Measurements from ENCODE around the gene FSIP2. TPM values are rescaled to one million over a fixed set of nuclear protein-coding genes. Genes with fewer than 3 reads are reported as not detected.

Gene FSIP2, protein sequence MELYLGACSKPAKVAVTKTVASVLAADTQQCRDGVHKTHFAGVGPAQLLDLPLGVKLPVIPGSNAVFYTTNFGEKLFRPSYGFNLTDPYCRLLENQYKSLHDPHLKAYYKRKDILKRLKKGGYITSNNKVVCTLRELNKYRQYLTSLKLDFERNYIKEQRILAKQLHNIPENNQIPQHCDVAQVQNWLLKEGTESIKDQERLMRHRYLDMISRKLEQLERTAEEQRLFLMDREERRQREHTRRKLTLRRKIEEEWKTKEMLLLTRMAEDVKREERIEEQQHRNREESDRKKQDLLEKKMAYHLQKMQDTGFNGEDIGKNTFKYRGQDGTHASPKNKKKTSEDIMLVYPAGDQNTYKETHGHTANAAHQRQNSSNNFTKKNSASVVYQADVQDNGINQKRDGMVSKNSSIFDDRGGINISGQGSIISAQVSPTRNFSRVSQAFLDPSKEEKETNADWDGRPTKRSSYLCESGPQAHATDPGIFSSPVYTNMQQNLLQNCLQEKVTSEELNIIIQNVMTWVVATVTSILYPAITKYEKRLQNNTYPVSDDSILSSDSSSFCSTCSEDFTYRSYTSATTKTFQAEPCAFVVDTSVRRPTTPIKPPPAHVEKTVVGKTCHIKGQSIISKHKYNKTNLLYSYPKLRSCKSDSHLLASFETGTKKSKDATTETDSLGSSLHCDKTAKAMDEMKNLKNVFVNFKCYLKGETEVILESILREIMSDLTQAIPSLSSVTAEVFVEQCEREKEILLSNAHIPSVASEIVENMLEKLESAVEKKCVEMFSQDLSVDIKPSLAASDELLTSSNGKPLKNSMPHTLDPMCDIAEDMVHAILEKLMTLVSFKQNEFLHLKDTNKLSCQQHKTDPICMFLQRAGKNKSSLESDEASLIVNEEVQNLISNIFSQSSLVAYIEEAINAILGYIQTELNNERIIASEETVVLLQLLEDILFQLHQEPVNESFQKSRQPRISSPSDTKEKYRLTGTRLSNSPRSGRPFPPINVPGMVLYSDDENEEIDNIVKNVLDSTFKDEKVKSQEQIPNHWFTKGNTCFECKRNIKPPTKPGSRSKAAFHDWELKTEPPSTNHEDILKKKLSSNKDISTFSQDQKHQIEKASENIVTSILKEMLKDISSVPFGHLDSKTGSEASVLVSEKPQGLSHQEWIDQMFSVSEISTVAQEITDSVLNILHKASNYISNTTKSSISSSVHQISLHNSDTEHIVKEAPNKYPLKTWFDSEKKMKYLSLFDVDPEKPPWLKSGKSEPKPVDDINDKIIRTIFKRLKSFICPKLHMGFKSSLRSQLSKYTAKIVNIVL (N-terminal part only)
- total RNA-seq = under 1 TPM; 0.13 to 0.26 TPM

DNA sequence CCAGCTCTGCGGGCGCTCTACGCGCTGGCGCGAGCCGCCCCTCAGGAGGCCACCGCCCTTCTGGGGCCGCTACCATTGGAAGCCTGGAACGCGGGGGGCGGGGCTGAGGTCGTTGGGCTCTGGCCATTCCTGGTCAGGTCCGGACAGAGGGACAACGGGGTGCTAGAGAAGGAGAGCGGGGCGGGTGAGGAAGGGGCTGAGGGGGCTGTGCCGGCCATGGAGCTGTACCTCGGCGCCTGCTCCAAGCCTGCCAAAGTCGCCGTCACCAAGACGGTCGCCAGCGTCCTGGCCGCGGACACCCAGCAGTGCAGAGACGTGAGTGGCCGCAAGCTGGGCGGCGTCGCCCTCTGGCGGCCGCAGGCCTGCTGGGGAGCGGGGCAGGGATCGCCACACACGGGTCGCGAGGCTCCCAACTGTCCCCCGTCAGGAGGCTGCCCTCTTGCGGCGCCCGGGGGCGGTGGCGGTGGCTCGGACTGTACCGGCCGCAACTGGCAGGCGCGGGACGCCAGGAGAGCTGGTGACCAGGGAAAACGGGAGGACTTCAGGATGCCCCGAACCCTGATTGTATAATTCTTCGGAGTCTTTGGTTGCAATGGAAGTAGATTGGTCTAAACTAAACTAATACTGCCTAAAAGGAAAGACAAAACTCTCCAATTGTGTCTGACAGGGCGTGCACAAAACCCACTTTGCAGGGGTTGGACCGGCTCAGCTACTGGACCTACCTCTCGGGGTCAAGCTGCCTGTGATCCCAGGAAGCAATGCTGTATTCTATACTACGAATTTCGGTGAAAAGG, at the start of gene FSIP2:
Gene FSIP2, plus strand, starts transcription at position 126 of the 794 bp plus-strand sequence. Its CDS starts 91 bp downstream, at position 217.
- ChIA-PET CTCF (interaction anchor here (1.1 to 1.5 kb wide), 4 partner anchors 9 to 449 kb away, joined by 3 to 5 read pairs (median 4); no protein-coding TSS in a partner anchor), POLR2A (no interaction called here)
- H3K27ac Mint-ChIP-seq = no peak within 1 kb of the TSS
- peaks cover 5% of the 10 kb centered on the region for H3K4me1 Mint-ChIP-seq (ENCODE audit: low read depth)
- ATAC-seq (peak; percentile 96), DNase-seq (peak; percentile 49)
- H3K9me3 Mint-ChIP-seq (ENCODE audit: insufficient read depth) = no peaks in the 10 kb centered on the region
- H3K27me3 Mint-ChIP-seq (ENCODE audit: low read depth) = peaks cover 4% of the 10 kb centered on the region
- H3K36me3 Mint-ChIP-seq (ENCODE audit: low read depth) = no peaks in the 10 kb centered on the region
- H3K4me3 Mint-ChIP-seq = no peak within 1 kb of the TSS

DNA sequence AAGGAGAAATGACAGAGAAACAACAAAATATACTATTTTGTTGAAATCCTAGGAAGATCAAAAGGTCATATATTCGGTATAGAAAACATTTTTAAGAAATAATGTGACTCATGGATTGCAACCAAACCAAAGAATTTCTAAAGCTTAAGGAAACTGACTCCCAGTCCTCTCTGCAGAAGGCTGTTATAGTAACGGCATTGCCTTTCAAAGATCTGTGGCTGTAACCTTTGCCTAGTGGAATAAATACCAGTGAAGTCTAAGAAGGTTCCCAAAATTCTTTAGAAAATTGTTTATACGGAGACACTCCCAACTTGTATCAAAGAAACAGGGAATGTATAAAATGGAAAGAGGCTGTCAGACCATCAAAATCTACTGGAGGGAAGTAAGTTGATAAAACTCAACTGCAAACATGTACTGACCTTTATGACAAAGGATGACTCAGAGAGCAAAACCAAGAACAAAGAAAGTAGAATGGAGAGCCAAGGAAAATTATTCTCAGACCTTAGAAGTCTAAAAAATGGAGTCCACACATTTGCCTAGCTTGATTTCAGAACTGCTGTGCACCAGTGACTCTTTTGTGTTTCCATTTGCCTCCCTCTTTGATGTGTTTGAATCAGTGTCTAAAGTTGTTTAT, 48.6 kb upstream of the FSIP2 start:
- no peak for DNase-seq
- Mint-ChIP-seq H3K9me3 (ENCODE audit: insufficient read depth) (no peaks in the 10 kb centered on the region), H3K4me1 (ENCODE audit: low read depth) (no peaks in the 10 kb centered on the region), H3K4me3 (no peak overlapping the region), H3K27ac (no peak overlapping the region), H3K36me3 (ENCODE audit: low read depth) (no peaks in the 10 kb centered on the region), H3K27me3 (ENCODE audit: low read depth) (no peaks in the 10 kb centered on the region)
- ChIA-PET CTCF (no interaction called here), POLR2A (no interaction called here)
- ATAC-seq = no peak

DNA sequence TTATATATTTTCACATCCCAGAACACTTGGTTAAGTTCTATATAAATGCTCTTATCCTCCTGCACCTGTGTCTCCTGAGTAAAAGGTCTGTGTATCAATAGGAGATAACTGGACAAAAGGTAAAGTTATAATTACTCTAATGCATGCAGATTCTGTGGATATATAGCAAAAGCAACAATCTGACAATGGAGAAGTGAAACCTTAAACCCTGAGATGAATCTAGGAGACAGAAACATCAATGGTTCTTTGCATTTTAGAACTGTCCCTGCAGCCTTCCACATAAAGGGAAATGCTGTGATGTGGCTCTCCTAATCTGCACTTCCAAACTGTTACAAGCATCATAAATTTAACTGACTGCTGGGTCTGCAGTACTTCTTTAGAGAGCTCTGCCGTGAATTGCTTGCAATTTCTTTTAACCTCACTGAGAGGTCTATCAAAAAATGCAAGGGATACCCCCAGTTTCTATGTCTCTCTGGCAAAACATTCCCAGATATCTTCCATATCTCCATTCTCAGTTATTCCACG, 42.8 kb upstream of the FSIP2 start:
- ATAC-seq (no peak), DNase-seq (no peak)
- no peak overlapping the region for H3K4me3 Mint-ChIP-seq
- no peaks in the 10 kb centered on the region for H3K9me3 Mint-ChIP-seq (ENCODE audit: insufficient read depth)
- no peak overlapping the region for H3K27ac Mint-ChIP-seq
- ChIA-PET POLR2A (no interaction called here), CTCF (no interaction called here)
- no peaks in the 10 kb centered on the region for H3K27me3 Mint-ChIP-seq (ENCODE audit: low read depth)
- no peaks in the 10 kb centered on the region for H3K36me3 Mint-ChIP-seq (ENCODE audit: low read depth)
- no peaks in the 10 kb centered on the region for H3K4me1 Mint-ChIP-seq (ENCODE audit: low read depth)

DNA sequence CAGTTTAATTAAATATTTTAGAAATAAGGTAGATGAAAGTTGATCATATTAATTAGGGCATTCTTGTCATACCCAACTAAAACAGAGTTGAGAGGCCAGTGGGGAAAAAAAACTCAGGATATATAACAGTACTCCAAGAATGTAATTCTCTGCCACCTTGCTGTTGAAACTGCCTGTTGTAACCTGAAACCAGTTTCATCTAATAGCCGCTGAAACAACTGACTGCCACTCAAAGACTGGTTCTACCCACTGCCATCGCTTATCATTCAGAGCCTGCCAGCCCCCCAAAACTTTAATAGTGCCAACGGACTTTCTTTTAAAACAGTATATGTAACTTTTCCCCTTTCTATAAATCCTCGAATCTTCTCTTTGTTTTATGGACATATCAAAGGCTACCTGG, 37.7 kb upstream of the FSIP2 start:
- ChIA-PET CTCF (no interaction called here), POLR2A (no interaction called here)
- DNase-seq (no peak), ATAC-seq (no peak)
- Mint-ChIP-seq H3K27me3 (ENCODE audit: low read depth) (no peaks in the 10 kb centered on the region), H3K36me3 (ENCODE audit: low read depth) (no peaks in the 10 kb centered on the region), H3K9me3 (ENCODE audit: insufficient read depth) (no peaks in the 10 kb centered on the region), H3K4me1 (ENCODE audit: low read depth) (no peaks in the 10 kb centered on the region), H3K4me3 (no peak overlapping the region), H3K27ac (no peak overlapping the region)

DNA sequence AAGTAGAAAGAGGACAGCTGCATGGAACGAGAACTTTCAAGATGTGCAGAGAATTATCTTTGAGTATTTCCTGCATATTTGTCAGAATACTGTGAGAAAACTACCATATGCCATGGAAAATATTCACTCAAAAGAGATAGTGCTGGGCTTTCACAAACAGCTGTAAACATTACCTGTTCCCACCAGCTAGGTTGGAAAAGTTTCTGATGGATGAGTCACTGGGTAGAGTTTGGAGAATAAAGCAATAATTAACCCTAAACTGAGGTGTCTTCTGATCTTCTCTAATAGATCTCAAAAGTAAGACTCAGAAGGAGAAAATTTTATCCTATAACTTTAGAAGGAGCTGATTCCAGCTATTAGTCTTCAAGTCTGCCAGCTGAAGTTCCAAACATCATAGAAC, 3.9 kb upstream of the FSIP2 start:
- Mint-ChIP-seq H3K27ac (no peak overlapping the region), H3K36me3 (ENCODE audit: low read depth) (no peaks in the 10 kb centered on the region), H3K9me3 (ENCODE audit: insufficient read depth) (no peaks in the 10 kb centered on the region), H3K4me1 (ENCODE audit: low read depth) (peaks cover 5% of the 10 kb centered on the region), H3K27me3 (ENCODE audit: low read depth) (peaks cover 4% of the 10 kb centered on the region), H3K4me3 (no peak overlapping the region)
- no peak for DNase-seq
- POLR2A ChIA-PET = no interaction called here
- no peak for ATAC-seq
- CTCF ChIA-PET = no interaction called here

DNA sequence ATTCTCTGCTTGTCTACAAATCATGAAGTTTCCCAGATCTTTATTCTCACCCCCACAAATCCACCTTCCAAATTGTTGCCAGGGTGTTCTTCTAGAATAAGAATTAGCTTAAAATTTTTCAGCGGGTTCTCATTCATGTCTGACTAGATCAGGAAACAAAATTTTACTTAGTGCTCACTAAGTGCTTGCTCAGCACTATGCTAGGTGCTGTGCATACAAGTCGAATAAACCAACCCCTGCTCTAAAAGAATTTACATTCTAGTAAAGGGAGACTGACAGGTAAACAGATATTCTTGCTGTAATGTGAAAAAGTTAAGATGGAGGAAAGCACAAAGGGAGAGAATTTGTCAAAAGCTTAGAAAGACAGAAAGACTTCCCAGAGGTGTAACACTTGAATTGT, 2.4 kb upstream of the FSIP2 start:
- peaks cover 4% of the 10 kb centered on the region for H3K27me3 Mint-ChIP-seq (ENCODE audit: low read depth)
- ChIA-PET POLR2A (no interaction called here), CTCF (no interaction called here)
- no peak for ATAC-seq
- H3K27ac Mint-ChIP-seq = no peak overlapping the region
- H3K9me3 Mint-ChIP-seq (ENCODE audit: insufficient read depth) = no peaks in the 10 kb centered on the region
- H3K36me3 Mint-ChIP-seq (ENCODE audit: low read depth) = no peaks in the 10 kb centered on the region
- no peak for DNase-seq
- H3K4me3 Mint-ChIP-seq = no peak overlapping the region
- H3K4me1 Mint-ChIP-seq (ENCODE audit: low read depth) = peaks cover 5% of the 10 kb centered on the region

DNA sequence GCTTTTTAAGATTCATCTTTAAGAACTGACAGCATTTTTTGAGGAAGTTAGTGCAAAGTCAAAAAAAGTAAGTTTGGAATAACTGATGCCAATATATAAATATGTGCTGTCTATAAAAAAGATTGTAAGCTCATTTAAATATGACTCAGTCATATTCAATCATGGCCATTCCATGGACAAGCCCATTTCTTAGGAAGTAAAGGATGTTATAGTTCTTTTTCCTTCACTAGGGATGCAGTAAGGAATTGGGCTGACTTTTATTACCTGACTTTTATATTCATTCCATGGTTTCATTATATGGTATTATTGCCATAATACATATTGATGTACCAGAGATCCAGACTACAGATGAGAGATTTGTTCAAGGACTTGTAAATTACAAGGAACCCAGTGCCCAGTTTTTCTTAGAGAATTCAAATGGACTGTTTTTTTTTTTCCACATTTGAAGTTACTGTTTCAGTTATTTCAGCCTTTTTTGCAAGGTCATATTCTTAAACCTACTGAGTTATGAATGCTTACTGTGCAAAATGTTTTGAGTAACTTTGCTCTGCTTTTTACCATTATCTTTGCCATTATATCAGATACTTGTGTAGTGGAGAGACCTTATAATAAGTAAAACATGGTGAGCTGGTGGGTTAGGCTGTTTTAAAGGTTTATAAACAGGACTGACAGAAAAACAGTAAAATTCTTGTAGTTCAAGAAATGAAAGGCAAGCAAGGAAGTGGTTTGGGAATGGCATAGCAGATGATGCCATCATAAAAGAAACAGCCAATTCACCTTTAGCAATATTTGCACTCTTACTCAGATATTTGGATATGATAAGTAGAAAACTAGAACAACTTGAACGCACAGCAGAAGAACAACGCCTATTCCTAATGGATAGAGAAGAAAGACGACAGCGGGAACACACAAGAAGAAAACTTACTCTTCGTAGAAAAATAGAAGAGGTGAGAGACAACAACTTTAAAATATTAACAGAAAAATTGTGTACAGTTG, 7.6 kb downstream of the FSIP2 start:
- no peak overlapping the region for H3K4me3 Mint-ChIP-seq
- H3K36me3 Mint-ChIP-seq (ENCODE audit: low read depth) = no peaks in the 10 kb centered on the region
- no peaks in the 10 kb centered on the region for H3K27me3 Mint-ChIP-seq (ENCODE audit: low read depth)
- CTCF ChIA-PET = no interaction called here
- H3K4me1 Mint-ChIP-seq (ENCODE audit: low read depth) = no peaks in the 10 kb centered on the region
- no peak overlapping the region for H3K27ac Mint-ChIP-seq
- POLR2A ChIA-PET = no interaction called here
- DNase-seq (no peak), ATAC-seq (no peak)
- H3K9me3 Mint-ChIP-seq (ENCODE audit: insufficient read depth) = peaks cover 3% of the 10 kb centered on the region

DNA sequence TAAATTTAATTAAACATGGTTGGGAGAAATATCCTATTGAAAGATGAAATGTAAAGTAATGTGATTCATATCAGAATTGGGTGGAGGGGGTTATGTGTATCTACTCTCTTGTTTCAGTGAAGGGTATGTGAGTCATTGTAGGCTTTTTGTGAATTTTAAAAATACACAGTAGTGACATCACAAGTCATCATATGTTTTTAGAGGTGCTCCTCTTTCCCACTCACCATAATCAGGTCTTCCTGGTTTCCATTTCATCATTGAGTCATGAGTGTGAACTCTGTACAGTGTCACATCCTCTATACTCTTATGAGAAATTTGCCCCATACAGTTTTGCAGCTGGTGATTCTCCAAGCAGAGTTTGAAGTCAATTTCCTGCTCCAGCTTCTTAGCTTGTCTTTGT, 18.8 kb downstream of the FSIP2 start:
- DNase-seq (no peak), ATAC-seq (no peak)
- ChIA-PET CTCF (no interaction called here), POLR2A (no interaction called here)
- Mint-ChIP-seq H3K36me3 (ENCODE audit: low read depth) (no peaks in the 10 kb centered on the region), H3K4me3 (no peak overlapping the region), H3K27ac (no peak overlapping the region), H3K4me1 (ENCODE audit: low read depth) (no peaks in the 10 kb centered on the region), H3K9me3 (ENCODE audit: insufficient read depth) (no peaks in the 10 kb centered on the region), H3K27me3 (ENCODE audit: low read depth) (no peaks in the 10 kb centered on the region)

DNA sequence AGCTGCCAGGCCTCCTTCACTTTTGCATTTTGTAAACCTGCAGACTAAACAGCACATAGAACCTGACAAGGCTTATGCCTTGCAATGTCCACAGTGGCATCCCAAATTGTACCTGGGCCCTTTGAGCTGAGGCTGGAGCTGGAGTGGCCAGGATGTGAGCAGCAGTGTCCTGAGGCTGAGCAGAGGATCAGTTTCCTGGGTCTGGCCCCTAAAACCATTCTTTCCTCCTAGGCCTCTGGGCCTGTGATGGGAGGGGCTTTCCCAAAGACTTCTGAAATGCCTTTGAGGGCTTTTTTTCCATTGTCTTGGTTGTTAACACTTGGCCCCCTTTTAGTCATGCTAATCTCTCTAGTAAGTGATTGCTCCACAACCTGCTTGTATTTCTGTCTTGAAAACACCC, 32.8 kb downstream of the FSIP2 start:
- ATAC-seq (no peak), DNase-seq (no peak)
- CTCF ChIA-PET = no interaction called here
- Mint-ChIP-seq H3K4me3 (no peak overlapping the region), H3K27me3 (ENCODE audit: low read depth) (no peaks in the 10 kb centered on the region), H3K27ac (no peak overlapping the region), H3K36me3 (ENCODE audit: low read depth) (no peaks in the 10 kb centered on the region), H3K9me3 (ENCODE audit: insufficient read depth) (peaks cover 21% of the 10 kb centered on the region), H3K4me1 (ENCODE audit: low read depth) (no peaks in the 10 kb centered on the region)
- POLR2A ChIA-PET = no interaction called here

DNA sequence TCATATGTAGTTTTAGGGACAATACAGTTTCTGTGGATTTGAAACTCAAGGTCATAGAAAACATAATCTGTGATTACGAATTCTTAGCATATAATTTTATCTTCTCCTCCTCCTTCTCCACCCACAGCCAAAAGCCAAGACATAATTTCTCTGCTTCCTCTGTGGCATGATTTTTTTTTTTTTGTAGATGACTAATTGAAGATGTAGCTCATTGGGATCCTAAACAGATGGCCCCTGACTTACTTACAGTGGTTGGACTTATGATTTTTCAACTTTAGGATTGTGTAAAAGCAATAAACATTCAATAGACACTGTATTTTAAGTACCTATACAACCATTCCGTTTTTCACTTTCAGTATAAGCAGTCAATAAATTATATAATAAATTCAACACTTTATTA, 42.3 kb downstream of the FSIP2 start:
- H3K9me3 Mint-ChIP-seq (ENCODE audit: insufficient read depth) = peaks cover 7% of the 10 kb centered on the region
- no peaks in the 10 kb centered on the region for H3K36me3 Mint-ChIP-seq (ENCODE audit: low read depth)
- H3K4me3 Mint-ChIP-seq = no peak overlapping the region
- no peak overlapping the region for H3K27ac Mint-ChIP-seq
- no peaks in the 10 kb centered on the region for H3K27me3 Mint-ChIP-seq (ENCODE audit: low read depth)
- ChIA-PET POLR2A (no interaction called here), CTCF (no interaction called here)
- DNase-seq = no peak
- no peaks in the 10 kb centered on the region for H3K4me1 Mint-ChIP-seq (ENCODE audit: low read depth)
- no peak for ATAC-seq
